HEK293 (cell line): ENCODE data around the gene ATG2A.

ENCODE experiments used
- CTCF ChIA-PET: fragments of 350-600 bp; formaldehyde crosslinking; extraction: SDS; loops from one replicate; lab custom pipeline; 2021; ENCODE audit warnings: antibody characterized with exemption; lab: Yijun Ruan, JAX
- POLR2A ChIA-PET: fragments of 300-600 bp; formaldehyde crosslinking; extraction: SDS; loops from one replicate; lab custom pipeline; 2020; ENCODE audit warnings: antibody characterized with exemption, inconsistent platforms; lab: Yijun Ruan, JAX
- H3K27ac ChIP-seq: fragments of 200-500 bp; sonication (Bioruptor generic); 2 replicates; pipeline ENCODE4 v1.5.1; 2014; ENCODE audit warnings: low read depth, low read length, control low read depth, inconsistent platforms; ENCODE audit errors: extremely low read depth
- H3K36me3 ChIP-seq, 2 experiments: fragments of 200-500 bp in 1 of 2; sonication (Bioruptor generic) in 1 of 2; 1 replicate in 1 of 2; 2 replicates in 1 of 2; pipeline ENCODE4 v1.5.1; 2014 to 2017; ENCODE audit warnings: inconsistent platforms in 2 of 2, low read length in 2 of 2; ENCODE audit not compliant: control insufficient read depth in 2 of 2, insufficient read depth in 1 of 2
- H3K4me1 ChIP-seq: fragments of 200-500 bp; sonication (Bioruptor generic); 2 replicates; pipeline ENCODE4 v1.5.1; 2014; ENCODE audit warnings: mild to moderate bottlenecking, low read length, inconsistent platforms; ENCODE audit not compliant: control insufficient read depth, insufficient read depth
- H3K4me3 ChIP-seq: 2 replicates; pipeline ENCODE4 v1.5.1; 2011; ENCODE audit warnings: low read depth, mild to moderate bottlenecking, control low read depth, low read length, moderate library complexity
- H3K9me3 ChIP-seq: fragments of 200-500 bp; sonication (Bioruptor generic); 2 replicates; pipeline ENCODE4 v1.5.1; 2014; ENCODE audit warnings: low read depth, low read length, inconsistent platforms; ENCODE audit not compliant: control insufficient read depth, insufficient read depth
- BCL11B ChIP-seq: fragments of 450-650 bp; formaldehyde crosslinking; IDR thresholded peaks from 2 replicates; pipeline ENCODE4 v1.5.1; 2016; ENCODE audit warnings: low read depth, missing biosample characterization, missing genetic modification characterization
- EGR2 ChIP-seq: fragments of 450-650 bp; formaldehyde crosslinking; IDR thresholded peaks from 2 replicates; pipeline ENCODE4 v1.5.1; 2016; ENCODE audit warnings: low read depth, missing biosample characterization, missing genetic modification characterization
- GLIS1 ChIP-seq: fragments of 450-650 bp; formaldehyde crosslinking; IDR thresholded peaks from 2 replicates; pipeline ENCODE4 v1.5.1; 2016; ENCODE audit warnings: missing biosample characterization, missing genetic modification characterization
- GLIS2 ChIP-seq: fragments of 450-650 bp; formaldehyde crosslinking; IDR thresholded peaks from 2 replicates; pipeline ENCODE4 v1.5.1; 2016; ENCODE audit warnings: missing biosample characterization, missing genetic modification characterization
- SCRT1 ChIP-seq: fragments of 450-650 bp; formaldehyde crosslinking; IDR thresholded peaks from 2 replicates; pipeline ENCODE4 v1.5.1; 2016; ENCODE audit warnings: missing biosample characterization, missing genetic modification characterization, borderline replicate concordance
- SCRT2 ChIP-seq: fragments of 450-650 bp; formaldehyde crosslinking; IDR thresholded peaks from 2 replicates; pipeline ENCODE4 v1.5.1; 2016; ENCODE audit warnings: missing biosample characterization, missing genetic modification characterization
- SP2 ChIP-seq: fragments of 450-650 bp; formaldehyde crosslinking; IDR thresholded peaks from 2 replicates; pipeline ENCODE4 v1.5.1; 2016; ENCODE audit warnings: missing biosample characterization, missing genetic modification characterization
- SP3 ChIP-seq: fragments of 450-650 bp; formaldehyde crosslinking; IDR thresholded peaks from 2 replicates; pipeline ENCODE4 v1.5.1; 2016; ENCODE audit warnings: missing biosample characterization, missing genetic modification characterization
- ZBTB48 ChIP-seq: fragments of 450-650 bp; formaldehyde crosslinking; IDR thresholded peaks from 2 replicates; pipeline ENCODE4 v1.5.1; 2016; ENCODE audit warnings: missing biosample characterization, missing genetic modification characterization
- ZFHX2 ChIP-seq: fragments of 450-650 bp; formaldehyde crosslinking; conservative IDR thresholded peaks from 2 replicates; pipeline ENCODE4 v1.5.1; 2016; ENCODE audit warnings: missing biosample characterization, missing genetic modification characterization
- ZIC2 ChIP-seq: fragments of 450-650 bp; formaldehyde crosslinking; IDR thresholded peaks from 2 replicates; pipeline ENCODE4 v1.5.1; 2016; ENCODE audit warnings: missing biosample characterization, missing genetic modification characterization
- ZNF112 ChIP-seq: fragments of 450-650 bp; formaldehyde crosslinking; IDR thresholded peaks from 2 replicates; pipeline ENCODE4 v1.5.0; 2017; ENCODE audit warnings: missing biosample characterization, missing genetic modification characterization
- ZNF140 ChIP-seq: fragments of 450-650 bp; formaldehyde crosslinking; IDR thresholded peaks from 2 replicates; pipeline ENCODE4 v1.5.1; 2016; ENCODE audit warnings: missing biosample characterization, missing genetic modification characterization
- ZNF214 ChIP-seq: fragments of 450-650 bp; formaldehyde crosslinking; IDR thresholded peaks from 2 replicates; pipeline ENCODE4 v1.5.1; 2017; ENCODE audit warnings: missing biosample characterization, mild to moderate bottlenecking, missing genetic modification characterization, borderline replicate concordance
- ZNF221 ChIP-seq: fragments of 450-650 bp; formaldehyde crosslinking; IDR thresholded peaks from 2 replicates; pipeline ENCODE4 v1.5.1; 2017; ENCODE audit warnings: missing biosample characterization, missing genetic modification characterization, borderline replicate concordance
- ZNF544 ChIP-seq: fragments of 450-650 bp; formaldehyde crosslinking; IDR thresholded peaks from 2 replicates; pipeline ENCODE4 v1.5.0; 2017; ENCODE audit warnings: missing biosample characterization, missing genetic modification characterization
- ZNF548 ChIP-seq: fragments of 450-650 bp; formaldehyde crosslinking; IDR thresholded peaks from 2 replicates; pipeline ENCODE4 v1.5.1; 2016; ENCODE audit warnings: missing biosample characterization, missing genetic modification characterization
- ZNF571 ChIP-seq: fragments of 450-650 bp; formaldehyde crosslinking; IDR thresholded peaks from 2 replicates; pipeline ENCODE4 v1.5.0; 2017; ENCODE audit warnings: missing biosample characterization, missing genetic modification characterization
- ZNF843 ChIP-seq: fragments of 450-650 bp; formaldehyde crosslinking; IDR thresholded peaks from 2 replicates; pipeline ENCODE4 v1.5.1; 2016; ENCODE audit warnings: missing biosample characterization, missing genetic modification characterization
- TF ChIP-seq, protein P1 (sequence below): fragments of 450-650 bp; formaldehyde crosslinking; IDR thresholded peaks from 2 replicates; pipeline ENCODE4 v1.5.1; 2017; ENCODE audit warnings: missing biosample characterization, missing genetic modification characterization
- TF ChIP-seq, protein P2 (sequence below): fragments of 450-650 bp; formaldehyde crosslinking; IDR thresholded peaks from 2 replicates; pipeline ENCODE4 v1.5.1; 2017; ENCODE audit warnings: missing biosample characterization, missing genetic modification characterization
- TF ChIP-seq, protein P3 (sequence below): fragments of 450-650 bp; formaldehyde crosslinking; IDR thresholded peaks from 2 replicates; pipeline ENCODE4 v1.5.1; 2016; ENCODE audit warnings: missing biosample characterization, missing genetic modification characterization
- TF ChIP-seq, protein P4 (sequence below): fragments of 450-650 bp; formaldehyde crosslinking; IDR thresholded peaks from 2 replicates; pipeline ENCODE4 v1.5.1; 2016; ENCODE audit warnings: missing biosample characterization, missing genetic modification characterization
- TF ChIP-seq, protein P5 (sequence below): fragments of 450-650 bp; formaldehyde crosslinking; IDR thresholded peaks from 2 replicates; pipeline ENCODE4 v1.5.1; 2016; ENCODE audit warnings: missing biosample characterization, missing genetic modification characterization

Gene ATG2A

DNA sequence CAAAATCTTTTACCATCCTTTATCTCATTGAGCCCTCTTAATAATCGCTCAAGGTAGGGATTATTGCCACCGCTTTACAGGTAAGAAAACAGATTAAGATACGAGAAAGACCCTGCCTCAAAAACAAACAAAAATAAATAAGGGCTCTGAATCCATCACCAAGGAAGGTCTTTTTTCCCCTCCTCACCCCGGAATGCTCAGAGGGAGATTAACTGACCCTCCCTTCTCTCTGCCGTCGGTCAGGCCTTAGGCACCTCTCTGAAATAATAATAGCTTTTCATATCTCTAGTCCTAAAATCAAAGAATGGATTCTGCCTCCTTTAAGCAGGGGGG, 620 bp upstream of the ATG2A start (continued):
- TF ChIP-seq, protein P1, sequence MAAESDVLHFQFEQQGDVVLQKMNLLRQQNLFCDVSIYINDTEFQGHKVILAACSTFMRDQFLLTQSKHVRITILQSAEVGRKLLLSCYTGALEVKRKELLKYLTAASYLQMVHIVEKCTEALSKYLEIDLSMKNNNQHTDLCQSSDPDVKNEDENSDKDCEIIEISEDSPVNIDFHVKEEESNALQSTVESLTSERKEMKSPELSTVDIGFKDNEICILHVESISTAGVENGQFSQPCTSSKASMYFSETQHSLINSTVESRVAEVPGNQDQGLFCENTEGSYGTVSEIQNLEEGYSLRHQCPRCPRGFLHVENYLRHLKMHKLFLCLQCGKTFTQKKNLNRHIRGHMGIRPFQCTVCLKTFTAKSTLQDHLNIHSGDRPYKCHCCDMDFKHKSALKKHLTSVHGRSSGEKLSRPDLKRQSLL (tag by site-specific recombination), result no peak
- TF ChIP-seq ZNF221 (tag by site-specific recombination) (no peak), ZNF214 (tag by site-specific recombination) (no peak)
- TF ChIP-seq, protein P2, sequence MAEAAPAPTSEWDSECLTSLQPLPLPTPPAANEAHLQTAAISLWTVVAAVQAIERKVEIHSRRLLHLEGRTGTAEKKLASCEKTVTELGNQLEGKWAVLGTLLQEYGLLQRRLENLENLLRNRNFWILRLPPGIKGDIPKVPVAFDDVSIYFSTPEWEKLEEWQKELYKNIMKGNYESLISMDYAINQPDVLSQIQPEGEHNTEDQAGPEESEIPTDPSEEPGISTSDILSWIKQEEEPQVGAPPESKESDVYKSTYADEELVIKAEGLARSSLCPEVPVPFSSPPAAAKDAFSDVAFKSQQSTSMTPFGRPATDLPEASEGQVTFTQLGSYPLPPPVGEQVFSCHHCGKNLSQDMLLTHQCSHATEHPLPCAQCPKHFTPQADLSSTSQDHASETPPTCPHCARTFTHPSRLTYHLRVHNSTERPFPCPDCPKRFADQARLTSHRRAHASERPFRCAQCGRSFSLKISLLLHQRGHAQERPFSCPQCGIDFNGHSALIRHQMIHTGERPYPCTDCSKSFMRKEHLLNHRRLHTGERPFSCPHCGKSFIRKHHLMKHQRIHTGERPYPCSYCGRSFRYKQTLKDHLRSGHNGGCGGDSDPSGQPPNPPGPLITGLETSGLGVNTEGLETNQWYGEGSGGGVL, result no peak

DNA sequence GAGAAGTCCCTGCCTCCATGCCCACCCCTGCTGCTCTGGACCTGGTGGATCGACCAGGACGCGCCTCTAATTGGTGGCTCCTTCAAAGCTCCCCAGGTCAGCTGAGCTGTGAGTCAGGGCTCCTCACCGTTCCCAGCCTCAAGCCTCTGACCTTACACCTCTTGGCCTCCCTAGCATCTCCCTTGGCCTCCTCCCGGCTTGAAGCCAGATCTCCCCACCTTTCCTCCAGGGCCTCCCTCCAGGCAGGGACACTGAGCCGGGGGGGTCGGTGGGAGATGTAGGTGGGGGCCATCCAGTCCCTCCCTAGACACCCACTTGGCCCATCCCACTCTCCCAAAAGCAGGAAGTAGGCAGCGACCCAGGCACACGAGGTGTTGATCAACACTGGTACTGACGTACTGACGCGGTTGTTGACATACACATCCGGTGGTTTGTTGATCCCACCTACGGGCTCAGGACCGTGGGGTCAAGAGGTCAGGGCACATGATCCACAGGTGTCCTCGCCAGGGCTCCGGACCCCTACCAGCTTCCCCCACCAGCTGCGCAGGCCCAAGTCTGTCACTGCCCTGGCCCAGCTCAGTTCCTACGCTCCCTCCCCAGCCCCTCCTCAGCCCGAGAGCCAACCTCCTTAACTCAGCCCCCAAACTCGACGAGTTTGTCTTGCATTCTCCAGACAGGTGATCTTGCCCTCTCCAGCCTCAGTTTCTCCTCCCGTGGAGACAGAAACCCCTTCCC, 802 bp downstream of the ATG2A start:
- Histone ChIP-seq H3K4me1 (no peaks in the 10 kb centered on the region), H3K4me3 (peak overlapping the region; percentile 86), H3K36me3 (peaks cover 0 to 32% of the 10 kb centered on the region in 2 experiments; a peak in 1 of 3 replicates), H3K27ac (peak overlapping the region; percentile 63), H3K9me3 (no peaks in the 10 kb centered on the region)
- ChIA-PET CTCF (interaction anchor here (0.5 to 1.4 kb wide), 6 partner anchors 22 to 115 kb away, joined by 3 to 5 read pairs (median 4); partner anchors contain the start of gene BATF2), POLR2A (interaction anchor here (0.6 to 1.3 kb wide), 3 partner anchors 16 to 138 kb away, joined by 3 to 4 read pairs (median 4); partner anchors contain the start of gene SF1)
- TF ChIP-seq, protein P3, sequence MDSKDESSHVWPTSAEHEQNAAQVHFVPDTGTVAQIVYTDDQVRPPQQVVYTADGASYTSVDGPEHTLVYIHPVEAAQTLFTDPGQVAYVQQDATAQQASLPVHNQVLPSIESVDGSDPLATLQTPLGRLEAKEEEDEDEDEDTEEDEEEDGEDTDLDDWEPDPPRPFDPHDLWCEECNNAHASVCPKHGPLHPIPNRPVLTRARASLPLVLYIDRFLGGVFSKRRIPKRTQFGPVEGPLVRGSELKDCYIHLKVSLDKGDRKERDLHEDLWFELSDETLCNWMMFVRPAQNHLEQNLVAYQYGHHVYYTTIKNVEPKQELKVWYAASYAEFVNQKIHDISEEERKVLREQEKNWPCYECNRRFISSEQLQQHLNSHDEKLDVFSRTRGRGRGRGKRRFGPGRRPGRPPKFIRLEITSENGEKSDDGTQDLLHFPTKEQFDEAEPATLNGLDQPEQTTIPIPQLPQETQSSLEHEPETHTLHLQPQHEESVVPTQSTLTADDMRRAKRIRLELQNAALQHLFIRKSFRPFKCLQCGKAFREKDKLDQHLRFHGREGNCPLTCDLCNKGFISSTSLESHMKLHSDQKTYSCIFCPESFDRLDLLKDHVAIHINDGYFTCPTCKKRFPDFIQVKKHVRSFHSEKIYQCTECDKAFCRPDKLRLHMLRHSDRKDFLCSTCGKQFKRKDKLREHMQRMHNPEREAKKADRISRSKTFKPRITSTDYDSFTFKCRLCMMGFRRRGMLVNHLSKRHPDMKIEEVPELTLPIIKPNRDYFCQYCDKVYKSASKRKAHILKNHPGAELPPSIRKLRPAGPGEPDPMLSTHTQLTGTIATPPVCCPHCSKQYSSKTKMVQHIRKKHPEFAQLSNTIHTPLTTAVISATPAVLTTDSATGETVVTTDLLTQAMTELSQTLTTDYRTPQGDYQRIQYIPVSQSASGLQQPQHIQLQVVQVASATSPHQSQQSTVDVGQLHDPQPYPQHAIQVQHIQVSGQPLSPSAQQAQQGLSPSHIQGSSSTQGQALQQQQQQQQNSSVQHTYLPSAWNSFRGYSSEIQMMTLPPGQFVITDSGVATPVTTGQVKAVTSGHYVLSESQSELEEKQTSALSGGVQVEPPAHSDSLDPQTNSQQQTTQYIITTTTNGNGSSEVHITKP (tag by site-specific recombination), result peak; percentile 84
- peak; percentile 86 for TF ChIP-seq EGR2
- TF ChIP-seq SP3 (tag by site-specific recombination), result peak; percentile 89
- peak; percentile 67; the same call in 1 of the 2 replicates for TF ChIP-seq BCL11B (tag by site-specific recombination)
- TF ChIP-seq SCRT1 (tag by site-specific recombination), result peak; percentile 80
- TF ChIP-seq ZNF140 (tag by site-specific recombination), result 0 out of 2 replicates have a peak, but pooled peaks have one; percentile 46
- TF ChIP-seq, protein P4, sequence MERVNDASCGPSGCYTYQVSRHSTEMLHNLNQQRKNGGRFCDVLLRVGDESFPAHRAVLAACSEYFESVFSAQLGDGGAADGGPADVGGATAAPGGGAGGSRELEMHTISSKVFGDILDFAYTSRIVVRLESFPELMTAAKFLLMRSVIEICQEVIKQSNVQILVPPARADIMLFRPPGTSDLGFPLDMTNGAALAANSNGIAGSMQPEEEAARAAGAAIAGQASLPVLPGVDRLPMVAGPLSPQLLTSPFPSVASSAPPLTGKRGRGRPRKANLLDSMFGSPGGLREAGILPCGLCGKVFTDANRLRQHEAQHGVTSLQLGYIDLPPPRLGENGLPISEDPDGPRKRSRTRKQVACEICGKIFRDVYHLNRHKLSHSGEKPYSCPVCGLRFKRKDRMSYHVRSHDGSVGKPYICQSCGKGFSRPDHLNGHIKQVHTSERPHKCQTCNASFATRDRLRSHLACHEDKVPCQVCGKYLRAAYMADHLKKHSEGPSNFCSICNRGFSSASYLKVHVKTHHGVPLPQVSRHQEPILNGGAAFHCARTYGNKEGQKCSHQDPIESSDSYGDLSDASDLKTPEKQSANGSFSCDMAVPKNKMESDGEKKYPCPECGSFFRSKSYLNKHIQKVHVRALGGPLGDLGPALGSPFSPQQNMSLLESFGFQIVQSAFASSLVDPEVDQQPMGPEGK (tag by site-specific recombination), result peak; percentile 78
- TF ChIP-seq ZIC2, result peak; percentile 68
- TF ChIP-seq, protein P2, result peak; percentile 78; the same call in 1 of the 2 replicates
- peak; percentile 73 for TF ChIP-seq SP2 (tag by site-specific recombination)
- TF ChIP-seq SCRT2, result peak; percentile 87
- TF ChIP-seq GLIS2 (tag by site-specific recombination), result peak; percentile 73
- TF ChIP-seq ZNF843, result no peak
- TF ChIP-seq ZFHX2 (tag by site-specific recombination), result peak; percentile 95
- TF ChIP-seq, protein P5, sequence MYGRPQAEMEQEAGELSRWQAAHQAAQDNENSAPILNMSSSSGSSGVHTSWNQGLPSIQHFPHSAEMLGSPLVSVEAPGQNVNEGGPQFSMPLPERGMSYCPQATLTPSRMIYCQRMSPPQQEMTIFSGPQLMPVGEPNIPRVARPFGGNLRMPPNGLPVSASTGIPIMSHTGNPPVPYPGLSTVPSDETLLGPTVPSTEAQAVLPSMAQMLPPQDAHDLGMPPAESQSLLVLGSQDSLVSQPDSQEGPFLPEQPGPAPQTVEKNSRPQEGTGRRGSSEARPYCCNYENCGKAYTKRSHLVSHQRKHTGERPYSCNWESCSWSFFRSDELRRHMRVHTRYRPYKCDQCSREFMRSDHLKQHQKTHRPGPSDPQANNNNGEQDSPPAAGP (tag by site-specific recombination), result peak; percentile 22; the same call in 1 of the 2 replicates
- TF ChIP-seq ZBTB48 (tag by site-specific recombination), result peak; percentile 50; the same call in 1 of the 2 replicates
- peak; percentile 73 for TF ChIP-seq GLIS1 (tag by site-specific recombination)
- no peak for TF ChIP-seq ZNF112
- no peak for TF ChIP-seq ZNF571
- no peak for TF ChIP-seq ZNF548 (tag by site-specific recombination)
- no peak for TF ChIP-seq ZNF544 (tag by site-specific recombination)
